ENCODE measurements around the gene STX8.
A peak's percentile ranks its signal among the peaks of the same experiment; 100 is the strongest.
"Not testable (repeated sequence)": the region's sequence is repeated elsewhere in the genome, so short reads cannot be mapped to it uniquely, and the experiment has no call there.

Gene STX8

DNA sequence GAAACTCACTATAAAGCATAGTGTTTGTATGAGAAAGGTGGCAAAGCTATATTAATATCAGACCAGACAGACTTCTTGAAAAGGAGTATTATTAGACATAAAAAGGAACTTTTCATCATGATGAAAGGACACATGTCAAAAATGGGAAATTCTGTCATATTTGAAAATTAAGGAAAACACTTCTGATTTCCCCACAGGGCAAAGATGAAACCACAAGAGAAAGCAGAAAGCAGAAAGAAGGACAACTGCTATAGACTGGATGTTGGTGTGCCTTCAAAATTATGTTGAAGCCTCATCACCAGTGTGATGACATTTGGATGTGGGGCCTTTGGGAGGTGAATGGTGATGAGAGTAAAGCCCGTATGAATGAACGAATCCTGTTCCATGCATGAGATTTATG, 193.0 kb downstream of the STX8 start:
- DNase-seq = no peak

GRCh38 chr17:9381068-9381467, 194.6 kb downstream of the STX8 start:
- DNase-seq = no peak

GRCh38 chr17:9380361-9380760, 195.3 kb downstream of the STX8 start:
- DNase-seq = no peak

DNA sequence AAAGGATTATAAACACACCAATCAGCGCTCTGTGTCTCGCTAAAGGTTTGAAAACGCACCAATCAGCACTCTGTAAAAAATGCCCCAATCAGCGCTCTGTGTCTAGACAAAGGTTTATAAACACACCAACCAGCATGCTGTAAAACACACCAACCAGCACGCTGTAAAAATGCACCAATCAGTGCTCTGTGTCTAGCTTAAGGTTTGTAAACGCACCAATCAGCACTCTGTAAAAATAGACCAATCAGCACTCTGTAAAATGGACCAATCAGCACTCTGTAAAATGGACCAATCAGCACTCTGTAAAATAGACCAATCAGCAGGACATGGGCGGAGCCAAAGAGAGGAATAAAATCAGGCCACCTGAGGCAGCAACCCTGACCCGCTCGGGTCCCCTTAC, 199.4 kb downstream of the STX8 start:
- DNase-seq = not testable (repeated sequence)

GRCh38 chr17:9371019-9371418, 204.6 kb downstream of the STX8 start:
- peak; percentile 78 to 96 (median 87) for DNase-seq

DNA sequence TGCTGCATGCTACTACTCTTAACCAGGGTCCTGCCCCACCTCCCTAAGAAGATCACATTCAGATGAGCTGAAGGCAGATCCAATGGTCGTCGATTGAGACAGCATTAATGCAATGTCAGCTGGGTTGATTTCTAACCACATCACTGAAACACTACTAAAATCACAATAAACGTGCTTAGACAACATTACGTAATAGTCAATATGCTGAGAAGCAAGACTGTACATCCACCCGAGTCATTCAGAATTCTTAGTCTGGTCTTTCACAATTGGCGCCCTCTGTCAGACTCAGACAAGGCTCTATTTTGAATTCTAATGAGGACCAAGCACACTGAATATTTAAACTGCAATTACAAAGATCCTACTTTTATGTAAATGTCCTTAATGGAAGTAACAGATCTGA, 205.2 kb downstream of the STX8 start:
- DNase-seq = peak; percentile 32 to 82 (median 45)

DNA sequence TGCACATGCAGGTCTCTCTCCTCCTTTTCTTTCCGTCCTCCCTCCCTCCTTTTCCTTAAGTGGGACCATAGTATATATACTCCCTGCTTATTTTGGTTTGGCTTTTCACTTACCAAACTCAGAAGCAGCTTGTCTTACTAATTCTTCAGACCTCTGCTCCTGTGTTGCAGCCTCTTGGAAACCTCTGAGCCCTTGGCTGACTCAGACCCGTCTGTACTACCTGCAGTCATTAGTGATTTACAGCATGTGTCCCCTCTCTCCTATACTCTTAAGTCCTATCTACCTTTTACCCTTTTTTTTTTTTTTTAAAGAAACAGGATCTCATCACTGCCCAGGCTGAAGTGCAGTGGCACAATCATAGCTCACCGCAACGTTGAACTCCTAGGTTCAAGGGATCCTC, 207.0 kb downstream of the STX8 start:
- no peak for DNase-seq

DNA sequence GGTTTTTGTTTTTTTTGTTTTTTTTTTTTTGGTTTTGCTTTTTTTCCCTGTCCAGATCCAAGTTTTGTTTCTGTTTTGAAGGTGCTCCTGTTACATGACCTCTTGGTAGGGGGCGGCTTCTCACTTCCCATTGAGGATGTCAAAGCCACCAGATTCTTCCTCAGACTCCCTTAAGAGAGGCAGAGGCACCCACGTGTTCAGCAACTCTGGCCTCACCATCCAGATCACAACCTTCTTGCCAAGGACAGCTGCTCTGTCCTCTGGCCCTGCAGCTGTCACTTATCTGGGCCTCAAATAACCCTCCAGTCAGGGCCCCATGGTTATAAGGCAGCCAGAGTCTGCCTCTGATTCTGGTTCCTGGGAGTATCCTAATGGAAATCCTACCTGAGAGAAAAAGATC, 208.5 kb downstream of the STX8 start:
- no peak for DNase-seq

GRCh38 chr17:9364837-9365430, 210.7 kb downstream of the STX8 start:
- DNase-seq = no peak

GRCh38 chr17:9363440-9364350, 211.9 kb downstream of the STX8 start:
- DNase-seq = peak in 2 of 3 experiments; percentile 41 to 78

DNA sequence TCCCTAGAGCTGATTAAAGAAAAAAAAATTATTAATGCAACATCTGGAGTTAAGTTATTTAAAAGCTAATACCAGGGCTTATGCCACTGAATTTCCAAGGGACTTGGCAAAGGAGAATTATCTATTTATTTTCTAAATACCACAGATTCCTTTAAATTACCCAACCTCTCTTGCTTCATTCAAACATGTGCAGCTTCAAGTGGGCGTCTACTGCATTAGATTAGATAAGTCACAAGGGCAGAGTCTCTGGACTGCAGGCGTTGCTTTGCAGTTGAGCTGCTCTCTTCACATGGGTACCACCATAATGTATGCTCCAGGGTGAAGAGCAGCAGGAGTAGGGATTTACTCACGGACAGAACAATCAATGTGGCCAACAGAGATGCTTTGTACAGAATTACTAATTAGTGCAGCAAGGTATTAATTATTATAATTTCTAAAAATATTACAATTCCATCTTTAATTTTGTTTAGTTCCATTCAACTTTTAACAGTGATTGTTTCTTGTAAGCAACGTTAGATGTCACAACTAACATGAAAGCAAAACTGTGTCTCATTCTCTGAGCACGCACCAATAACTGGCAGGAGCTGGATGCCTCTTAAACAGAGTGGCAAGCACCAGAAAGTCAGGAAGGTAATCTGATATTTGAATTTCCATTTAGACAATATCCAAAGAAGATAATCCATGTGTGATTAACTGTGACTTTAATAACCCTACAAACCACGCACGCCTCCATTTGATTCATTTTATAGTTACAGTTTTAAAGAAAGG, 214.2 kb downstream of the STX8 start:
- peak in 1 of 3 experiments; percentile 2 for DNase-seq

GRCh38 chr17:9360677-9361081, 214.9 kb downstream of the STX8 start:
- DNase-seq = no peak

- DNase-seq = peak in 2 of 3 experiments; percentile 2 to 24
These were observed 219.1 kb downstream of the STX8 start for GRCh38 chr17:9356488-9356911.

GRCh38 chr17:9355846-9356245, 219.8 kb downstream of the STX8 start:
- DNase-seq = no peak

DNA sequence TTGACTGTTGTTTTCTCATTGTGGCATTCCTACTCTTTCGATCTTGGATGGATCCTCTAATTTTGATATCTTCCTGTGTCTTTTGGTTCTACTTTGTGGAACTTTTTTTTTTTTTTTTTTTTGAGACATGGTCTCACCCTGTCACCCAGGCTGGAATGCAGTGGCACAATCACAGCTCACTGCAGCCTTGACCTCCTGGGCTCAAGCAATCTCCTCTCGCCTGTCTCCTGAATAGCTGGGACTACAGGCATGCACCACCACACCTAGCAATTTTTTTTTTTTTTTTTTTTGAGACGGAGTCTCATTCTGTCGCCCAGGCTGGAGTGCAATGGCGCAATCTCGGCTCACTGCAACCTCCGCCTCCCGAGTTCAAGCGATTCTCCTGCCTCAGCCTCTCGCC, 220.4 kb downstream of the STX8 start:
- not testable (repeated sequence) for DNase-seq

- DNase-seq = no peak
These were observed 225.5 kb downstream of the STX8 start for GRCh38 chr17:9350080-9350479.

GRCh38 chr17:9346296-9346926, 229.2 kb downstream of the STX8 start:
- DNase-seq = no peak

- DNase-seq = peak in 1 of 3 experiments; percentile 4
These were observed 232.1 kb downstream of the STX8 start for GRCh38 chr17:9343516-9343915.

GRCh38 chr17:9342225-9342624, 233.4 kb downstream of the STX8 start:
- DNase-seq = no peak

DNA sequence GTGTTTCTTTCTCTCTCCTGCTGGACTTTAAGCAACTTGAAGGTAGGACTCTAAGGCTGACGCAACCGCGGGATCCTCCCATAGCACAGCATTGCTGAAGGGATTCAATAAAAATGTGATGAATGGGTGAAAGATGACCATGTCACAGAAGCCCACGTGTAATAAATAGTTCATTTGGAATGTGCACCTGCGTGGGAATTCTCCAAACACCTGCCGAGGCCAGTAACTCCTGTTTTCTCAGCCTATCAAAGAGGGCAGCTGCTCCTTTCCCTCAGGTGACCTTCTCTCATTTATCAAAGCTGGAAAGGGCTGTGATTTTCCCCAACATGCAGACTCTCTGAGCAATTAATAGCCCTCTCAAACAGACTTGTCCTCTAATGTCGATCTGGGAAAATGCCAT, 235.7 kb downstream of the STX8 start:
- peak in 2 of 3 experiments; percentile 16 to 43 for DNase-seq

DNA sequence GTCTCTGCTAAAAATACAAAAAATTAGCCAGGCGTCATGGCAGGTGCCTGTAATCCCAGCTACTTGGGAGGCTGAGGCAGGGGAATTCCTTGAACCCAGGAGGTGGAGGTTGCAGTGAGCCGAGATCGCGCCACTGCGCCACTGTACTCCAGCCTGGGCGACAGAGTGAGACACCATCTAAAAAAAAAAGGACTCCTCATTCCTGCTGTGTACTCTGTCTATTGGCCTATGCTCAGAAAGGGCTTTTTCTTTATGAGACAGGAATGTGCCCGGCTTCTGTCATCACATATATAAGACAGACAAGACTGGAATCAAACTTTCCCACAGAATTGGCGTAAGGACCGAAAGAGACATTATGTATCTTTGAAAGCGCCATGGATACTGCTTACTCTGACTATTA, 236.1 kb downstream of the STX8 start:
- DNase-seq = not testable (repeated sequence)

DNA sequence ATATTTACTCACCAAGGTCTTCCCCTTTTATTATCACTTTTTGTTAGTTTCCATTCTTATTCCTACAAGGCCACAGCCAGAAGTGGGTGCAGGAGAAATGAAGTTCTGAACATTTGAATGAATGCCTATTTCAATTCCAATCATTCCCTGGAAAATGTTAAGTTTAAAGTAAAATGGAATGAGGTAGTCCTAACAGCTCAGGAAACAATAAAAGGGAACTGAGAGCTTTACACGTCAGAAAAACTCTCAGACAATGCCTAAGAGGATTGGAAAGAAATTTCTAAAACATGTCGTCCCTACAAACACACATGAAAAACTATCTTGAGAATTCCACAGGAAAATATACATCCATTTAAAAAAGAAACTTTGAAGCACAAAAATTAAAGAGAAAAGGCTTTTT, 238.8 kb downstream of the STX8 start:
- no peak for DNase-seq

Measured in NCI-H1417 (cell line).